ENCODE data around the gene CEP20.

Gene CEP20

GRCh38 chr16:15830832-15831451, 57.5 kb downstream of the CEP20 start:
- DNase-seq, result no peak

GRCh38 chr16:15829460-15829859, 58.9 kb downstream of the CEP20 start:
- DNase-seq, result no peak

- DNase-seq, result no peak
Measured at GRCh38 chr16:15827709-15828343, 60.6 kb downstream of the CEP20 start.

- DNase-seq, result no peak
Measured at GRCh38 chr16:15827299-15827698, 61.1 kb downstream of the CEP20 start.

GRCh38 chr16:15825750-15826305, 62.6 kb downstream of the CEP20 start:
- DNase-seq, result no peak

- DNase-seq, result no peak
Measured at GRCh38 chr16:15822957-15823356, 65.4 kb downstream of the CEP20 start.

GRCh38 chr16:15820837-15821236, 67.6 kb downstream of the CEP20 start:
- DNase-seq, result no peak

GRCh38 chr16:15819046-15819445, 69.4 kb downstream of the CEP20 start:
- DNase-seq, result no peak

- no peak for DNase-seq
Measured at GRCh38 chr16:15817446-15817845, 71.0 kb downstream of the CEP20 start.

- no peak for DNase-seq
Measured at GRCh38 chr16:15816228-15816627, 72.2 kb downstream of the CEP20 start.

All from CD4-positive, alpha-beta T cell treated with Interferon alpha-2 for 1 hour (primary cell).